HL-60 (cell line): ENCODE measurements around the gene FOCAD.

ENCODE experiments used
- CTCF ChIP-seq: IDR thresholded peaks from one replicate; pipeline ENCODE4 v1.5.1; 2011; ENCODE audit warnings: low read length, control low read depth, inconsistent platforms; ENCODE audit not compliant: insufficient read depth
- GABPA ChIP-seq: IDR thresholded peaks from 2 replicates; pipeline ENCODE4 v1.6.1; 2012; ENCODE audit warnings: low read depth
- POLR2AphosphoS5 ChIP-seq: IDR thresholded peaks from 2 replicates; pipeline ENCODE4 v1.6.1; 2012; ENCODE audit warnings: low read depth
- REST ChIP-seq: IDR thresholded peaks from 2 replicates; pipeline ENCODE4 v1.6.1; 2012; ENCODE audit warnings: low read depth; ENCODE audit not compliant: insufficient replicate concordance

GRCh38 chr9:20870115-20870514 is 186.1 kb downstream of the FOCAD start:
- TF ChIP-seq REST (no peak), CTCF (no peak), GABPA (no peak), POLR2AphosphoS5 (no peak)
